Measurements from ENCODE around the gene CAMK2G. TPM values are rescaled to one million over a fixed set of nuclear protein-coding genes. Genes with fewer than 3 reads are reported as not detected.

CAMK2G gene
- total RNA-seq, 3 donors from 2014 or later (not counting 1 experiment from before 2014, with no cell fraction given): 53.6 to 73.8 (median 62.3) TPM

DNA sequence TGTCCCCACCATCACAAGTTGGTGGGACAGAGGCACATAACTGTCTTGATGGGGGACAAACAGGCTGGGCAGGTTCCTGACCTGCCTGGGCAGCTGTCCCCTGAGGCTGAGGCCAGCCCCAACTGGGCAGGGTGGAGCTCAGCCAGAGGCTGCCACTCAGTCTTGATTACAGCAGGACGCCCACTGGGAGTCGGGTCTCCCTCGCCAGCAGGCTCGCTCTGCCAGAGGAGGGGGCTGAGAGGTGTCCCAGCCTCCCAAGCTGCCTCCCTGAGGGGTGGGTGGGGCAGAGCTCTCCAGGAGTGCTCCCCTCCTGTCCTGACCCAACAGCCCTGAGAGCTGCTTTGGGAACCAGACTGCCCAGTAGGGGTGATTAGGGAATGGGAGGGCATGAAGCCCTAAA, 1.8 kb upstream of the CAMK2G start:
- no peak for ATAC-seq
- Mint-ChIP-seq H3K9me3 (no peaks in the 10 kb centered on the region), H3K27me3 (ENCODE audit: low read depth in 2 of 2) (peaks cover 7% of the 10 kb centered on the region in 2 donors), H3K36me3 (no peaks in the 10 kb centered on the region), H3K27ac (peak overlapping the region in 1 of 2 donors; percentile 78), H3K4me1 (peaks cover 42 to 58% of the 10 kb centered on the region in 2 donors), H3K4me3 (no peak overlapping the region)
- intact Hi-C loops (cut with micrococcal nuclease): loop anchor here (10.0 kb wide), 1 partner anchor 381 kb away; the partner anchor contains the start of gene PPP3CB
- Histone ChIP-seq H3K4me3 (ENCODE audit: low read length) (no peak overlapping the region), H3K4me1 (ENCODE audit: control insufficient read depth, insufficient read depth, low read length) (peaks cover 53% of the 10 kb centered on the region), H3K9me3 (ENCODE audit: control insufficient read depth, insufficient read depth, low read length) (no peaks in the 10 kb centered on the region), H3K27me3 (ENCODE audit: control insufficient read depth, insufficient read depth, low read length) (no peaks in the 10 kb centered on the region), H3K27ac (ENCODE audit: low read length) (no peak overlapping the region), H3K36me3 (ENCODE audit: control insufficient read depth, insufficient read depth, low read length) (peaks cover 7% of the 10 kb centered on the region)
- WGBS (ENCODE audit: insufficient coverage): 100% methylated on average over 4 of the region's 4 CpGs
- TF ChIP-seq, protein P1, sequence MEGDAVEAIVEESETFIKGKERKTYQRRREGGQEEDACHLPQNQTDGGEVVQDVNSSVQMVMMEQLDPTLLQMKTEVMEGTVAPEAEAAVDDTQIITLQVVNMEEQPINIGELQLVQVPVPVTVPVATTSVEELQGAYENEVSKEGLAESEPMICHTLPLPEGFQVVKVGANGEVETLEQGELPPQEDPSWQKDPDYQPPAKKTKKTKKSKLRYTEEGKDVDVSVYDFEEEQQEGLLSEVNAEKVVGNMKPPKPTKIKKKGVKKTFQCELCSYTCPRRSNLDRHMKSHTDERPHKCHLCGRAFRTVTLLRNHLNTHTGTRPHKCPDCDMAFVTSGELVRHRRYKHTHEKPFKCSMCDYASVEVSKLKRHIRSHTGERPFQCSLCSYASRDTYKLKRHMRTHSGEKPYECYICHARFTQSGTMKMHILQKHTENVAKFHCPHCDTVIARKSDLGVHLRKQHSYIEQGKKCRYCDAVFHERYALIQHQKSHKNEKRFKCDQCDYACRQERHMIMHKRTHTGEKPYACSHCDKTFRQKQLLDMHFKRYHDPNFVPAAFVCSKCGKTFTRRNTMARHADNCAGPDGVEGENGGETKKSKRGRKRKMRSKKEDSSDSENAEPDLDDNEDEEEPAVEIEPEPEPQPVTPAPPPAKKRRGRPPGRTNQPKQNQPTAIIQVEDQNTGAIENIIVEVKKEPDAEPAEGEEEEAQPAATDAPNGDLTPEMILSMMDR (IDR thresholded peaks at IDR 0.05): no peak
- no peak for DNase-seq

DNA sequence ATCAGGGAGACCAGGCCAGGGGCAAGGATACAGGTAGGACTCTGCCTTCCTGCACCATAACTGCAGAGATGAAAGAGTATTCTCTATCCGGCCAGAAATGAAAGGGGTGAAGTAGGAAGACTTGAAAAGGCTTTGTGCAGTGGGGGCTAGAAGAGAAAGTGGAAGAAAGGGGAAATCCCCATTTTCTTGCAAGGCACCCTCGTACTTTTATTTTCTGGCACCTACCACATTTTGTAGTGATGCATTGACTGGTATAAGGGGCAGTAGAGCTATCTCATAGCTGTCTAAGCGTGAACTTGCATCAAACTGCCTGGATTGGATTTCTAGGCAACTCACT, 752 bp upstream of the CAMK2G start:
- TF ChIP-seq, protein P1 (IDR thresholded peaks at IDR 0.05): no peak
- Histone ChIP-seq H3K36me3 (ENCODE audit: control insufficient read depth, insufficient read depth, low read length) (peaks cover 12% of the 10 kb centered on the region), H3K4me3 (ENCODE audit: low read length) (peak overlapping the region; percentile 60), H3K9me3 (ENCODE audit: control insufficient read depth, insufficient read depth, low read length) (no peaks in the 10 kb centered on the region), H3K27me3 (ENCODE audit: control insufficient read depth, insufficient read depth, low read length) (no peaks in the 10 kb centered on the region), H3K4me1 (ENCODE audit: control insufficient read depth, insufficient read depth, low read length) (peaks cover 61% of the 10 kb centered on the region), H3K27ac (ENCODE audit: low read length) (peak overlapping the region; percentile 62)
- Mint-ChIP-seq H3K9me3 (no peaks in the 10 kb centered on the region), H3K4me3 (peak overlapping the region; percentile 91), H3K4me1 (peaks cover 49 to 63% of the 10 kb centered on the region in 2 donors), H3K27me3 (ENCODE audit: low read depth in 2 of 2) (peaks cover 3 to 7% of the 10 kb centered on the region in 2 donors), H3K27ac (peak overlapping the region; percentile 80 to 84), H3K36me3 (no peaks in the 10 kb centered on the region)
- intact Hi-C loops (cut with micrococcal nuclease): loop anchor here (1.0 to 10.0 kb wide), 2 partner anchors 26 to 380 kb away; partner anchors contain the start of gene PPP3CB
- WGBS (ENCODE audit: insufficient coverage): 10% methylated on average over 3 of the region's 3 CpGs
- DNase-seq (peak in 1 of 2 donors; percentile 90), ATAC-seq (peak; percentile 52 to 73 (median 58))

DNA sequence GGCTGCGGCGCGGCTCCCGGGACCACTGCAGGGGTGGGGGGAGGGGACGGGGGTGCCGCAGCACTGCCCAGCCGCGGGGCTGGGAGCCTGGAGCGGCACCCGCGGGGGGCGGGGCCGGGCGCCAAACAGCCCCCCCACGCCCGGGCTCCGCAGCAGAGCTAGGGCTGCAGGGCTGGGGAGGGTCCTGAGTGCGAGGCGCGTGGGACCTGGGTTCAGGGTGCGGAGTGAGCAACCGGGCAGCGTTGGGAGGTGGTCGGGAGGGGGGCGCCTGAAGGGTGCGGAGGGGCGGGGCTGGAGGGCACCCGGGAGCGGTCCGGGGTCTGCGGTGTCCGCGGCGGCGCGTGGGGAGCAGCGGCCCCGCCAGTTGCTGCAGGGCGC, 528 bp downstream of the CAMK2G start:
- no peak for ATAC-seq
- TF ChIP-seq, protein P1 (IDR thresholded peaks at IDR 0.05): no peak
- peak in 1 of 2 donors; percentile 52 for DNase-seq
- Histone ChIP-seq H3K4me3 (ENCODE audit: low read length) (peak overlapping the region; percentile 30), H3K9me3 (ENCODE audit: control insufficient read depth, insufficient read depth, low read length) (no peaks in the 10 kb centered on the region), H3K4me1 (ENCODE audit: control insufficient read depth, insufficient read depth, low read length) (peaks cover 48% of the 10 kb centered on the region), H3K27me3 (ENCODE audit: control insufficient read depth, insufficient read depth, low read length) (no peaks in the 10 kb centered on the region), H3K36me3 (ENCODE audit: control insufficient read depth, insufficient read depth, low read length) (peaks cover 20% of the 10 kb centered on the region), H3K27ac (ENCODE audit: low read length) (no peak overlapping the region)
- Mint-ChIP-seq H3K4me3 (peak overlapping the region; percentile 35), H3K36me3 (no peaks in the 10 kb centered on the region), H3K9me3 (no peaks in the 10 kb centered on the region), H3K27me3 (ENCODE audit: low read depth in 2 of 2) (peaks cover 0 to 5% of the 10 kb centered on the region in 2 donors), H3K4me1 (peaks cover 44 to 53% of the 10 kb centered on the region in 2 donors), H3K27ac (peak overlapping the region in 1 of 2 donors; percentile 84)
- intact Hi-C loops (cut with micrococcal nuclease): loop anchor here (10.0 kb wide), 1 partner anchor 379 kb away; the partner anchor contains the start of gene PPP3CB
- under 1% methylated on average over 39 of the region's 39 CpGs for WGBS (ENCODE audit: insufficient coverage)
